Measurements from ENCODE around the gene AHDC1. TPM values are rescaled to one million over a fixed set of nuclear protein-coding genes. Genes with fewer than 3 reads are reported as not detected.
"Not testable (repeated sequence)": the region's sequence is repeated elsewhere in the genome, so short reads cannot be mapped to it uniquely, and the experiment has no call there.

The AHDC1 gene
- total RNA-seq, 1 donor from 2014 or later: 10.6 TPM

- FAIRE-seq (no peak), DNase-seq (ENCODE audit: low spot score in 2 of 2) (no peak)
Measured at GRCh38 chr1:27554759-27555699, 48.9 kb downstream of the AHDC1 start.

DNA sequence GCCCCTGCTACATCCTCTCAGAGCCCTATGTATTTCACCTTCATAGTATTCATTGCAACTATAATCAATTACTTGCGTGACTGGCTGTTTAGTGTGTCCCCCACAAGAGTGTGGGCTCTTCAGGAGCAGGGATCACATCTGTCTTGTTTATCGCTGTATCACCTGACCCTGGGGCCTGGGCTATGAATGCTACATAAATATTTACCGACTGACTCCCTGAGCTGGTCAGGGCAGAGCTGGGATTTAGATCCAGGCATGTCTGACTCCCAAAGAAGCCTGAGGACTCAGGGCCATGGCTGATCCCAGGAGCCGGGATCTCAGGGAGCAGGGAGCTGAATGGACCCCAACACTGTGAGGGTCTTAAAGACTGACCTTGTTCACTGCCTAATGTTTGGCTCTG is 49.7 kb downstream of the AHDC1 start:
- FAIRE-seq: no peak
- no peak for DNase-seq (ENCODE audit: low spot score in 2 of 2)

GRCh38 chr1:27553823-27554222 is 50.1 kb downstream of the AHDC1 start:
- FAIRE-seq; DNase-seq (ENCODE audit: low spot score in 2 of 2): not testable (repeated sequence)

GRCh38 chr1:27552911-27553420 is 51.0 kb downstream of the AHDC1 start:
- FAIRE-seq (no peak), DNase-seq (ENCODE audit: low spot score in 2 of 2) (no peak)

- no peak for FAIRE-seq
- DNase-seq (ENCODE audit: low spot score in 2 of 2): no peak
Measured at GRCh38 chr1:27551953-27552312, 52.0 kb downstream of the AHDC1 start.

GRCh38 chr1:27551170-27551952 is 52.6 kb downstream of the AHDC1 start:
- FAIRE-seq: no peak
- no peak for DNase-seq (ENCODE audit: low spot score in 2 of 2)

DNA sequence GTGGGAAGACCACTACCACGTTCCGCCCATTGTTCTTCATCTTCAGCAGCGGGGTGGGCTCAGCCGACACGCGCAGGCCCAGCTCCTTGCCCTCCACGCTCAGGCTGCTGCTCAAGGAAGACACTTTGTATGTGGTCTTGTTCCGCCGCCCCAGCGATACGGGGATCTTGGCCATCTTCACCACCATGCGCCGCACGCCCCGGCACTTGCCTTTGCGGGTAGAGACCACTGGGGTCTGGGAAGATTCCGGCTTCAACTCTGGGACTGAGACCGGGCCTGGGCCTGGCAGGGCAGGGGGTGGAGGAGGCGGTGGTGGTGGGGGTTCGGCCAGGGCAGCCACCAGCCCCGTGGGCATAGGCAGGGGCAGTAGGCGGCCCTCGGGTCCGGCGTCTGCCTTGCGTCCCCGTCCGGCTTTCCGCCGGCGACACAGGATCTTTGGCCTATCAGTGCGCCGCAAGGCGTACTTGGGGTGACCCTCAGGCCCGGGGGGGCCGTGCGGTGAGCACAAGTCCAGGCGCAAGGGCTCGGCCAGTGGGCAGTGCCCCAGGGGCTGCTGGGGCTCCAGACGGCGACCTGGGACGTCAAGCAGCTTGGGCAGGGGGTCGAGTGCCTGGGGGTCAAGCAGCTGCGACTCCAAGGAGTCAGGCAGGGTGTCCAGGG is 53.3 kb downstream of the AHDC1 start:
- no peak for DNase-seq (ENCODE audit: low spot score in 2 of 2)
- FAIRE-seq: no peak

DNA sequence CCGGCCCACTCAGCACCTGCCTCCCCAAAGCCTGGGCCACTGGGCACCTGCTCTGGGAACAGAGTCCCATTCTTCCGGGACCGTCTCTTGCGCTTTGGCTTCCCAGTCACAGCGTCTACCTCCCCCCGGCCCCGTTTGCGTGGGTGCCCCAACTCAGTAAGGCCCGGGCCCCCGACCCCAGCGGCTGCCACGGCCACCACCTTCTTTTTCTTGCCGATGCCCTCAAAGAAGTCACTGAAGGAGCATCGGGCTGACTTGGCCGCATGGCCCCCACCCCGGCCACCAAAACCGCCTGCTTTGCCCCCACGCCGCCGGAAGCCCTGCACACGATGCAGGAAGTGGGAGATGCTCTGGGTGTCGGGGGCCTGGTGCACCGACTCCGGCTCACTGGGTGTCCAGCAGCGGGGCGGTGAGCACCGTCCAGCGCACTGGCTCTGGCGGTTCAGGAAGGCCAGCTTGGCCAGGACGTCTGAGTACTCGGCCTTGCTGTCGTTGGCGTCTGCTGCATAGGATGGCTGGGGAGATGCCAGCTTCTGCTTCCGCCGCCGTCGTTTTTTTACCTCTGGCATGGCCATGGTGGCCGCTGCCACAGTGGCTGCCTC is 54.0 kb downstream of the AHDC1 start:
- FAIRE-seq: no peak
- no peak for DNase-seq (ENCODE audit: low spot score in 2 of 2)

- DNase-seq (ENCODE audit: low spot score in 2 of 2): no peak
- FAIRE-seq: no peak
Measured at GRCh38 chr1:27548858-27549719, 54.9 kb downstream of the AHDC1 start.

DNA sequence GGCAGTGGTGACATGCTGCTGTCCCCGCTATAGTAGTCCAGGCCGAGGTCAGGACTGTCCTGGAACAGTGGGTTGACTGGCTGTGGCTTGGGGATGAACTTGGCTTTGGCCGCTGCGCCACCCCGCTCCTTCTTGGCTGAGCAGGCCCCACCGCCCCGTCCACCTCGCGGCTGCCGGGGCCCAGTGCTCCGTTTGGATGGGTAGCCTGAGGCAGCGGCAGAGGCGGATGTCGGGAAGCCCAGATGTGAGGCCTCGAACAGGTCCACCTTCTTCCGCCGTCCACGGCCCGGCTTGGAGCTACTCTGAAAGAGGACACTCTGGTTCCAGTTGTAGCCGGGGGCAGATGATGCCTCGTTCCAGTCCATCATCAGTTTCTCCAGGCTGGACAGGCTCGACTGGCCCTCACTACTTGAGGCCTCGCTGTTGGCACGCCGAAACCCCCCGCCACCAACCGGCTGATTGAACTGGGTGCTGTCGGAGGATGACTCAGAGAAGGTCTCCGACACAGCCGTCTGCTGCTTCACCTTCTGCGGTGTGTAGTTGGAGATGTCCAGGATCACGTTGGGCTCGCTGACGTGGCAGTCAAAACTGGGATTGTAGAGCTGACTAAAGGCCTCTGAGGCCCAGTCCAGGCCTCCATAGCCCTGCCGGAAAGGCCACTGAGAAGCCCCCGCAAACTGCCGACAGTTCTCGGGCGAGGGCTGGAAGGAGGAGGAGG is 55.6 kb downstream of the AHDC1 start:
- no peak for FAIRE-seq
- no peak for DNase-seq (ENCODE audit: low spot score in 2 of 2)

GRCh38 chr1:27547220-27548116 is 56.5 kb downstream of the AHDC1 start:
- DNase-seq (ENCODE audit: low spot score in 2 of 2) (no peak), FAIRE-seq (no peak)

- DNase-seq (ENCODE audit: low spot score in 2 of 2) (no peak), FAIRE-seq (no peak)
Measured at GRCh38 chr1:27545876-27546275, 58.1 kb downstream of the AHDC1 start.

GRCh38 chr1:27545271-27545670 is 58.7 kb downstream of the AHDC1 start:
- no peak for FAIRE-seq
- no peak for DNase-seq (ENCODE audit: low spot score in 2 of 2)

DNA sequence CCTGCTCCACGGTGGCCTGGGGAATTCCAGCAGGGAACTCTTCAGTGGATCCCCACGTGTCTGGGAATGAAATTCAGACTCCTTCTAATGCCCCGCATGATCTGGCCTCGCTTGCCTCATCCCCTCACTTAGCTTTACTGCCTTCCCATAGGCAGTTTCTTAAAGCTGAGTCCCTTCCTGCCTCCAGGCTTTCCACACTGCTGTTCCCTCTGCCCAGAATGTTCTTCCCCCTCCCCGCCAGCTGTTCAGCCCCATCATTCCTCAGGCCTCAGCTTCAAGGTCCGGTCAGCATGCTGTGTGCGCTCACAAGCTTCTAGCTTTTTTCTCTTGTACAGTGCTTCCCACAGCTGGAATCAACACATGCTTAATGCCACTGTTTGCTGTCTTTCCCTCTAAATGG is 59.1 kb downstream of the AHDC1 start:
- DNase-seq (ENCODE audit: low spot score in 2 of 2) (no peak), FAIRE-seq (no peak)

- no peak for FAIRE-seq
- no peak for DNase-seq (ENCODE audit: low spot score in 2 of 2)
Measured at GRCh38 chr1:27543284-27543683, 60.7 kb downstream of the AHDC1 start.

DNA sequence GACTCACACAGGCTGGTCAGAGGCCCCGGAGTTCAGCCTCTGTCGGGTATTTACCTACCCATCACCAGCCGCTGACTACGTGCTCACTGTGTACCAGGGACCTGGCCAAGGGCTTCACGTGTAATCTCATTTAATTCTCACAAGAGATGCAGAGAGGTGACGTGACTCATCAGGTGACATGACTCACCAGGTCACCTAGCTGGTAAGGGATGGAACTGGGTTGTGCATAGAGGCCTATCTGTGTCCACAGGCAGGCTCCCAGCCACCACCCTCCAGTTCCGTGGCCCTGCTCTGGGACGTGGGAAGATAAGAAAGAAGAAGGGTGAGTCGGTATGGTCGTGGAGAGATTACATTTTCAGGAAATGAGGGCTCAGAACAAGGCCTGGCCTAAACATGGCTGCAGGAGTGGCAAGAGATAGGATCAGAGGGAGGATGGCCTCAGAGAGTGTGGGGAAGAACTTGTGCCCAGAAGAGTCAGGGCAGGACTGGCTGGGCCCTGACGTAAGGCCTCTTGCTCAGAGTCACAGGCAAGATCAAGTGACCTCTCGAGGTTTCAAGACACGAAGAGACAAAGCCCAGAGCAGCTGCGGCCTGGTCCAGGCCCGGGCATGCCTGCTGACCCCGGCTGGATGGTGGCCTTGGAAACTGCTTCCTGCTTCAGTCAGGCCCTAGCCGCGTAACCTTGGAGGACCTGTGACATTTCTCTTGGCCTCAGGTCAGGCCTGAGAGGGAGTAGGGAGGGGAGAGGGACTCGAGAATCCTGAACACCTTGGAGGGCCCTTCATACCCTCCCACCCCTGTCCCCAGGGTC is 61.3 kb downstream of the AHDC1 start:
- FAIRE-seq (no peak), DNase-seq (ENCODE audit: low spot score in 2 of 2) (no peak)

All from frontal cortex (tissue), 4 donors.